Tibial nerve (tissue), 4 donors: ENCODE measurements around the gene CFAP299. TPM values are rescaled to one million over a fixed set of nuclear protein-coding genes. Genes with fewer than 3 reads are reported as not detected.

Experiments
- DNase-seq, 2 donors: peaks; one replicate each; pipeline ENCODE4 v3.0.0-alpha.2; 2019; ENCODE audit warnings: low spot score in 2 of 2
- H3K27ac ChIP-seq, 4 donors: fragments of 200-600 bp; sonication (generic) in 3 of 4; one replicate each; pipeline ENCODE4 v1.5.1; 2017 to 2019; ENCODE audit warnings: mild to moderate bottlenecking in 1 of 4
- H3K27me3 ChIP-seq, 2 donors: fragments of 200-600 bp; sonication (generic) in 1 of 2; one replicate each; pipeline versions ENCODE4 v1.5.1 to v1.6.0; 2017 to 2019
- H3K36me3 ChIP-seq, 3 donors: fragments of 200-600 bp; sonication (generic); one replicate each; pipeline ENCODE4 v1.5.1; 2018 to 2019
- H3K4me1 ChIP-seq, 4 donors: fragments of 200-600 bp; sonication (generic) in 3 of 4; one replicate each; pipeline ENCODE4 v1.5.1; 2017 to 2019
- H3K4me3 ChIP-seq, 4 donors: fragments of 200-600 bp; sonication (generic) in 3 of 4; one replicate each; pipeline ENCODE4 v1.5.1; 2017 to 2019; ENCODE audit warnings: mild to moderate bottlenecking in 1 of 4, moderate library complexity in 1 of 4
- H3K9me3 ChIP-seq, 4 donors: fragments of 200-600 bp; sonication (generic) in 3 of 4; one replicate each; pipeline ENCODE4 v1.5.1; 2017 to 2019
- EP300 ChIP-seq, 2 donors: sonication (generic); formaldehyde crosslinking; IDR thresholded peaks; one replicate each; pipeline ENCODE4 v1.6.1; 2017; ENCODE audit warnings: antibody characterized with exemption in 2 of 2, mild to moderate bottlenecking in 1 of 2
- POLR2A ChIP-seq, 2 donors: fragments of 450-650 bp; IDR thresholded peaks; one replicate each; pipeline ENCODE4 v1.6.1; 2017; ENCODE audit warnings: antibody characterized with exemption in 2 of 2, mild to moderate bottlenecking in 2 of 2, moderate library complexity in 2 of 2
- WGBS, 2 donors: methylation state at CpG; one replicate each; pipeline ENCODE4 v1.1.5; 2018; 5-methylcytosine and 5-hydroxymethylcytosine counted together
- total RNA-seq, 4 donors: library from RNA; depleted of rRNA; stranded (reverse); fragments of >200 nt; gene quantifications; one replicate each; pipeline ENCODE4 v1.1.0, GENCODE V29; 2016
- TF ChIP-seq, protein P1 (sequence below), 5 experiments: fragments of 200-600 bp in 3 of 5; fragments of 450-650 bp in 2 of 5; sonication (generic) in 3 of 5; IDR thresholded peaks; one replicate each; pipeline ENCODE4 v1.5.1; 2016 to 2019; ENCODE audit warnings: antibody characterized with exemption in 5 of 5, mild to moderate bottlenecking in 3 of 5, moderate library complexity in 2 of 5

The CFAP299 gene
- total RNA-seq, 4 donors from 2014 or later: under 0.01 to 0.87 (median 0.39) TPM; not detected in 1

- Histone ChIP-seq H3K27me3 (no peaks in the 10 kb centered on the region), H3K27ac (no peak overlapping the region), H3K4me1 (no peaks in the 10 kb centered on the region), H3K9me3 (no peaks in the 10 kb centered on the region), H3K4me3 (no peak overlapping the region), H3K36me3 (no peaks in the 10 kb centered on the region)
- no peak for TF ChIP-seq EP300 (IDR thresholded peaks at IDR 0.05)
- 59 to 75% methylated on average over 1 of the region's 1 CpG for WGBS, 2 donors
- DNase-seq: no peak
These were observed 84.4 kb downstream of the CFAP299 start for GRCh38 chr4:80419946-80420345.

GRCh38 chr4:80420638-80421037 lies 85.1 kb downstream of the CFAP299 start:
- Histone ChIP-seq H3K4me3 (no peak overlapping the region), H3K27ac (no peak overlapping the region), H3K27me3 (no peaks in the 10 kb centered on the region), H3K36me3 (no peaks in the 10 kb centered on the region), H3K4me1 (peaks cover 0 to 1% (median 0%) of the 10 kb centered on the region in 4 donors), H3K9me3 (no peaks in the 10 kb centered on the region)
- DNase-seq: no peak
- WGBS, 2 donors: 92 to 94% methylated on average over 1 of the region's 1 CpG
- TF ChIP-seq POLR2A (IDR thresholded peaks at IDR 0.05): no peak
- TF ChIP-seq, protein P1, sequence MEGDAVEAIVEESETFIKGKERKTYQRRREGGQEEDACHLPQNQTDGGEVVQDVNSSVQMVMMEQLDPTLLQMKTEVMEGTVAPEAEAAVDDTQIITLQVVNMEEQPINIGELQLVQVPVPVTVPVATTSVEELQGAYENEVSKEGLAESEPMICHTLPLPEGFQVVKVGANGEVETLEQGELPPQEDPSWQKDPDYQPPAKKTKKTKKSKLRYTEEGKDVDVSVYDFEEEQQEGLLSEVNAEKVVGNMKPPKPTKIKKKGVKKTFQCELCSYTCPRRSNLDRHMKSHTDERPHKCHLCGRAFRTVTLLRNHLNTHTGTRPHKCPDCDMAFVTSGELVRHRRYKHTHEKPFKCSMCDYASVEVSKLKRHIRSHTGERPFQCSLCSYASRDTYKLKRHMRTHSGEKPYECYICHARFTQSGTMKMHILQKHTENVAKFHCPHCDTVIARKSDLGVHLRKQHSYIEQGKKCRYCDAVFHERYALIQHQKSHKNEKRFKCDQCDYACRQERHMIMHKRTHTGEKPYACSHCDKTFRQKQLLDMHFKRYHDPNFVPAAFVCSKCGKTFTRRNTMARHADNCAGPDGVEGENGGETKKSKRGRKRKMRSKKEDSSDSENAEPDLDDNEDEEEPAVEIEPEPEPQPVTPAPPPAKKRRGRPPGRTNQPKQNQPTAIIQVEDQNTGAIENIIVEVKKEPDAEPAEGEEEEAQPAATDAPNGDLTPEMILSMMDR (IDR thresholded peaks at IDR 0.05): no peak
- TF ChIP-seq EP300 (IDR thresholded peaks at IDR 0.05): no peak

DNA sequence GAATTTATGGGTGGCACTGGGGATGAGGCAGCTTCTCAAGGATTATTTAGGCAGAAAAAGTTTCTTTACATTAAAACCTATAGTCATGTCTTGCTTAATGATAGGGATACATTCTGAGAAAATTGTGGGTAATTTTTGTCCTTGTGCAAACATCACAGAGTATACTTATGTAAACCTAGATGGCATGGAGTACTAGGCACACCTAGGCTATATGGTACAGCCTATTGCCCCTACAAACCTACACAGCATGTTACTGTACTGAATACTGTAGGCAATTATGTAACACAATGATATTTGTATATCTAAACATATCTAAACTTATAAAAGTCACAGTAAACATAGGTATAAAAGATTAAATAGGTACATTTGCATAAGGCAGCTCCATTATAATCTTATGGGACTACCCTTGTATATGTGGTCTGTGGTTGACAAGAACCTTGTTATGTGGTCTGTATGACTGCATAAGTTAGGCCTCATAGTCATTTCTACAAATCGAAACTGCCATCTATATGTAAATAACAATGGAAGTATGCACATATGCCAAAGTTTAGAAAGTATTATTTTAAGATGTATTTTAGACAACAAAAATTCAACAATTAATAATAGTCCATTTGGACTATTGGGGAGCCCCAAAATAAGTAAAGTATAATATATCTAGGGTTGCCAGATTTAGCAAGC lies 87.3 kb downstream of the CFAP299 start:
- Histone ChIP-seq H3K4me1 (peaks cover 0 to 4% (median 0%) of the 10 kb centered on the region in 4 donors), H3K36me3 (no peaks in the 10 kb centered on the region), H3K27ac (no peak overlapping the region), H3K4me3 (no peak overlapping the region), H3K27me3 (no peaks in the 10 kb centered on the region), H3K9me3 (no peaks in the 10 kb centered on the region)
- 88 to 96% methylated on average over 1 of the region's 1 CpG for WGBS, 2 donors
- DNase-seq: no peak
- no peak for TF ChIP-seq EP300 (IDR thresholded peaks at IDR 0.05)
- TF ChIP-seq, protein P1 (IDR thresholded peaks at IDR 0.05): no peak
- TF ChIP-seq POLR2A (IDR thresholded peaks at IDR 0.05): no peak

DNA sequence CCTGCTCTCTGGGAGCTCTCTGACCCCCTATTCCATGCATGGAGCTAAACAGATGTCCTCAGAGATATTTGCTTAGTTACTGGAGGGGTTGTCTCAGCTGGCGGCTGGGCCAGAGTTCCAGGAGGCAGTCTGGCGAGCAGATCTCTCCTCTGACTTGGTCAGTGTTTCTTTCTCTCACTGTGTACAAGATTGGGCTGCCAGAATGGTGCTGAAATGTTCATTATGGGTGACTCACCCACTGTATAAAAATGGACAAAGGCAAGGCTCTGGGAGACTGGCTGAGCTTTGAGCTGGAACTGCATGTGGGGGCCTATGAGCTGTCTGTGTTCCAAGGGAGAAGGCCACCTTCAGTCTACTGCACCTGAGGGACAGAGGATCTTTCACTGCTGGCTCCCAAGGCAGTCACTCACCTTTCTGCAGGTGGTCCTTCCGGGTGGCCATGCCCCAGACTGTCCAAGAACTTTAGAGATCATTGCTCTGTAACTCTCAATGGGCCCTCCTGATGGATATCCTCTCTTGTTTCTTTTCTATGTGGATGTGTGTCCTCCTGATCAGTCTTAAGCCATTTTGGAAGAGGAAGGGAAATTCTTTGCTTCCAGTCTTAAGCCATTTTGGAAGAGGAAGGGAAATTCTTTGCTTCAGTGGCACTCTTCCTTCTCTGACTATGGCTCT lies 88.2 kb downstream of the CFAP299 start:
- Histone ChIP-seq H3K9me3 (no peaks in the 10 kb centered on the region), H3K27ac (no peak overlapping the region), H3K4me3 (no peak overlapping the region), H3K4me1 (peaks cover 0 to 4% (median 0%) of the 10 kb centered on the region in 4 donors), H3K36me3 (no peaks in the 10 kb centered on the region), H3K27me3 (no peaks in the 10 kb centered on the region)
- DNase-seq: no peak
- WGBS, 2 donors: 61 to 78% methylated on average over 3 of the region's 3 CpGs
- TF ChIP-seq EP300 (IDR thresholded peaks at IDR 0.05): no peak
- TF ChIP-seq POLR2A (IDR thresholded peaks at IDR 0.05): no peak
- TF ChIP-seq, protein P1 (IDR thresholded peaks at IDR 0.05): no peak

DNA sequence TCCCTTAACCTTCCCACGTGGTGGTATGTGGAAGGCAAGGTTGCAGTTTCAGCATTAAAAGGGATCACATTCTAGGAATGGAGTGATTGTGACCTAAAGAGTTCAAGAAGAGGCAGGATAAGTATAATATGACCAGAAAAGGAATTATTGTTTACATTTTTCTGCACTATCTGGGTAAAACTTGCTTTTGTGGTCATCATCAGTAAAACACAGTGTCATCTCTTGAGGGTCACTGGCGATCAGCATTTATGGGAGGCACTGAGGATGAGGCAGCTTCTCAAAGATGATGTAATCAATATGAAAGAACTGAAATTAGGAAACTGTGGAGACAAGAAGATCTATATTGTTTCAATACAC lies 88.7 kb downstream of the CFAP299 start:
- no peak for TF ChIP-seq POLR2A (IDR thresholded peaks at IDR 0.05)
- no peak for TF ChIP-seq EP300 (IDR thresholded peaks at IDR 0.05)
- TF ChIP-seq, protein P1 (IDR thresholded peaks at IDR 0.05): no peak
- Histone ChIP-seq H3K27ac (no peak overlapping the region), H3K36me3 (no peaks in the 10 kb centered on the region), H3K4me3 (no peak overlapping the region), H3K9me3 (no peaks in the 10 kb centered on the region), H3K4me1 (peaks cover 0 to 4% (median 0%) of the 10 kb centered on the region in 4 donors), H3K27me3 (no peaks in the 10 kb centered on the region)
- DNase-seq: no peak
- 82 to 86% methylated on average over 2 of the region's 2 CpGs for WGBS, 2 donors
